Inferior parietal cortex (tissue), 1 donor: Measurements from ENCODE around the gene MAPT.

ENCODE experiments used
- DNase-seq: peaks from one replicate; pipeline ENCODE4 v3.0.0-alpha.2; 2016; ENCODE audit errors: extremely low spot score

Gene MAPT

GRCh38 chr17:46053911-46054534 is 159.7 kb downstream of the MAPT start:
- no peak for DNase-seq

- DNase-seq: no peak
Observed at GRCh38 chr17:46056800-46057304, 162.5 kb downstream of the MAPT start.

GRCh38 chr17:46057366-46057765 is 163.0 kb downstream of the MAPT start:
- DNase-seq: no peak

- DNase-seq: no peak
Observed at GRCh38 chr17:46059486-46059885, 165.1 kb downstream of the MAPT start.

- DNase-seq: no peak
Observed at GRCh38 chr17:46060461-46060860, 166.1 kb downstream of the MAPT start.

GRCh38 chr17:46061435-46061834 is 167.1 kb downstream of the MAPT start:
- DNase-seq: no peak

GRCh38 chr17:46063241-46063640 is 168.9 kb downstream of the MAPT start:
- DNase-seq: no peak

GRCh38 chr17:46064460-46064859 is 170.1 kb downstream of the MAPT start:
- DNase-seq: no peak

GRCh38 chr17:46071796-46072195 is 177.4 kb downstream of the MAPT start:
- no peak for DNase-seq

- no peak for DNase-seq
Observed at GRCh38 chr17:46072998-46073397, 178.6 kb downstream of the MAPT start.

GRCh38 chr17:46074540-46074939 is 180.2 kb downstream of the MAPT start:
- no peak for DNase-seq
